Testis (tissue), 3 donors: ENCODE measurements around the gene SH2D6. TPM values are rescaled to one million over a fixed set of nuclear protein-coding genes. Genes with fewer than 3 reads are reported as not detected.

Experiments
- DNase-seq: peaks from one replicate; pipeline ENCODE4 v3.0.0-alpha.2; 2019
- H3K27ac ChIP-seq, 2 donors: fragments of 200-600 bp; sonication (generic); one replicate each; pipeline ENCODE4 v1.5.1; 2019
- H3K27me3 ChIP-seq: fragments of 200-600 bp; sonication (generic); one replicate; pipeline ENCODE4 v1.5.1; 2019
- H3K36me3 ChIP-seq: fragments of 200-600 bp; sonication (generic); one replicate; pipeline ENCODE4 v1.5.1; 2017; ENCODE audit warnings: low read depth; ENCODE audit errors: missing control alignments
- H3K4me1 ChIP-seq: fragments of 200-600 bp; sonication (generic); one replicate; pipeline ENCODE4 v1.5.1; 2019
- H3K4me3 ChIP-seq, 2 donors: fragments of 200-600 bp; sonication (generic); one replicate each; pipeline ENCODE4 v1.5.1; 2017 to 2019
- H3K9me3 ChIP-seq: fragments of 200-600 bp; sonication (generic); one replicate; pipeline ENCODE4 v1.5.1; 2017
- CTCF ChIP-seq, 3 experiments: fragments of 450-650 bp in 2 of 3; fragments of 200-600 bp in 1 of 3; sonication (generic) in 1 of 3; IDR thresholded peaks; one replicate each; pipeline ENCODE4 v1.5.1; 2016 to 2019; ENCODE audit warnings: antibody characterized with exemption in 3 of 3, mild to moderate bottlenecking in 2 of 3, moderate library complexity in 1 of 3
- POLR2A ChIP-seq: fragments of 450-650 bp; IDR thresholded peaks from one replicate; pipeline ENCODE4 v1.6.1; 2017; ENCODE audit warnings: antibody characterized with exemption, mild to moderate bottlenecking, moderate library complexity
- WGBS, 2 donors: methylation state at CpG; one replicate each; pipeline ENCODE4 v1.1.5; 2018; 5-methylcytosine and 5-hydroxymethylcytosine counted together
- intact Hi-C: fragments of 100-400 bp; cut with DNase I; formaldehyde crosslinking; loops from one replicate; pipeline ENCODE4 v1.15.1; 2023; ENCODE audit warnings: low total_unique reads
- polyA plus RNA-seq: library from polyadenylated mRNA; stranded (reverse); fragments of 350-450 nt; fragmentation: Illumina TruSeq; extraction: RNeasy Lipid Tissue Mini Kit (QIAGEN cat#74804); gene quantifications from one replicate; pipeline ENCODE4 v1.2.3, GENCODE V29; 2014; ENCODE audit warnings: low read depth, low replicate concordance; ENCODE audit not compliant: insufficient read depth
- total RNA-seq, 2 donors: library from RNA; depleted of rRNA; stranded (reverse); fragments of >200 nt; gene quantifications; one replicate each; pipeline ENCODE4 v1.2.3, GENCODE V29; 2016

Gene SH2D6
- total and polyA plus RNA-seq, 3 donors from 2014 or later, result 11.2 to 15.9 (median 13.6) TPM

GRCh38 chr2:85468096-85468703 lies 49.7 kb downstream of the SH2D6 start:
- H3K27me3 ChIP-seq, result no peaks in the 10 kb centered on the region
- no peaks in the 10 kb centered on the region for H3K9me3 ChIP-seq
- H3K4me3 ChIP-seq, result no peak overlapping the region
- H3K27ac ChIP-seq, result peak overlapping the region in 1 of 2 donors; percentile 50
- no peak for TF ChIP-seq CTCF (IDR thresholded peaks at IDR 0.05)
- TF ChIP-seq POLR2A, result no peak
- no peak for DNase-seq
- intact Hi-C loops, result no loop called here
- H3K36me3 ChIP-seq, result no peaks in the 10 kb centered on the region
- H3K4me1 ChIP-seq, result peaks cover 4% of the 10 kb centered on the region
- WGBS, 2 donors, result 83 to 85% methylated on average over 8 of the region's 8 CpGs

GRCh38 chr2:85468704-85469349 lies 50.3 kb downstream of the SH2D6 start:
- no peak for TF ChIP-seq CTCF (IDR thresholded peaks at IDR 0.05)
- TF ChIP-seq POLR2A, result no peak
- Histone ChIP-seq H3K4me3 (no peak overlapping the region), H3K27me3 (no peaks in the 10 kb centered on the region), H3K9me3 (no peaks in the 10 kb centered on the region), H3K4me1 (peaks cover 4% of the 10 kb centered on the region), H3K27ac (peak overlapping the region in 1 of 2 donors; percentile 50), H3K36me3 (no peaks in the 10 kb centered on the region)
- intact Hi-C loops, result no loop called here
- peak; percentile 50 for DNase-seq
- 66% methylated on average over 12 of the region's 12 CpGs for WGBS, 2 donors

- Histone ChIP-seq H3K4me1 (peaks cover 4% of the 10 kb centered on the region), H3K27me3 (no peaks in the 10 kb centered on the region), H3K27ac (peak overlapping the region in 1 of 2 donors; percentile 8), H3K36me3 (no peaks in the 10 kb centered on the region), H3K9me3 (no peaks in the 10 kb centered on the region), H3K4me3 (no peak overlapping the region)
- WGBS, 2 donors, result 55 to 58% methylated on average over 11 of the region's 11 CpGs
- intact Hi-C loops, result no loop called here
- TF ChIP-seq CTCF (IDR thresholded peaks at IDR 0.05) (no peak), POLR2A (no peak)
- DNase-seq, result no peak
These were observed 52.6 kb downstream of the SH2D6 start for GRCh38 chr2:85470850-85471800.

- Histone ChIP-seq H3K4me3 (no peak overlapping the region), H3K9me3 (no peaks in the 10 kb centered on the region), H3K36me3 (no peaks in the 10 kb centered on the region), H3K4me1 (peaks cover 4% of the 10 kb centered on the region), H3K27me3 (no peaks in the 10 kb centered on the region), H3K27ac (no peak overlapping the region)
- intact Hi-C loops, result no loop called here
- no peak for DNase-seq
- TF ChIP-seq CTCF (IDR thresholded peaks at IDR 0.05) (no peak), POLR2A (no peak)
- 88 to 89% methylated on average over 4 of the region's 4 CpGs for WGBS, 2 donors
These were observed 53.7 kb downstream of the SH2D6 start for GRCh38 chr2:85472261-85472660.
